ENCODE data around the gene SEPHS1. TPM values are rescaled to one million over a fixed set of nuclear protein-coding genes. Genes with fewer than 3 reads are reported as not detected.

The SEPHS1 gene
- total and polyA plus RNA-seq, 2 donors (not counting 3 experiments of a cell fraction or from before 2014, with no cell fraction given): 40.6 to 55.4 TPM

DNA sequence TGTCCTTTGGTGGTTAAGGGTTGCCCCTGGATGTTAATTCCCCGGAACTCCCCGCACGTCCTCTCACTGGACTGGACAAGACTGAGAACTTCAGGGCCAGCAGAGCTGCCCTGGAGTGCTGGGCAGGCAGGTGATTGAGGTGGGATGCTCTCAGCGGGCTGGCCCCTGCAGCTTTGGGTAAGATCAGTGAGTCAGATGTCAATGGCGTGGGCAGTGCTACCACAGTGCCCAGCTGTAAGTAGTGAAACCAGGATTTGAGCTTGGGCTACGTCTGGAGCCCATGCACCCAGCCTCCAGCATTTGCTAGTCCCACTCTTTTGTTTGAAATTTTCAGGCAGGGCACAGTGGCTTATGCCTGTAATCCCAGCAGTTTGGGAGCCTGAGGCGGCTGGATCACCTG lies 6.7 kb upstream of the SEPHS1 start:
- Histone ChIP-seq H3K4me2 (ENCODE audit: insufficient read depth, low read length) (no peak overlapping the region), H3K27ac (ENCODE audit: insufficient read depth, low read depth, low read length) (no peak overlapping the region), H3K79me2 (ENCODE audit: control insufficient read depth, insufficient read depth, low read length) (no peaks in the 10 kb centered on the region), H3K9me1 (replicated peaks; ENCODE audit: control insufficient read depth, extremely low read depth, insufficient read depth, low read length) (no peaks in the 10 kb centered on the region), H3K9ac (replicated peaks; ENCODE audit: extremely low read depth, insufficient read depth, low read length) (no peak overlapping the region), H3K36me3 (ENCODE audit: control insufficient read depth in 2 of 2, extremely low read depth in 1 of 2, insufficient read depth in 2 of 2, low read length in 2 of 2) (no peaks in the 10 kb centered on the region), H3K4me1 (ENCODE audit: control insufficient read depth, extremely low read depth, insufficient read depth, low read length) (peaks cover 2% of the 10 kb centered on the region), H3K9me3 (replicated peaks; ENCODE audit: control insufficient read depth, insufficient read depth, low read length) (no peaks in the 10 kb centered on the region), H3K4me3 (replicated peaks in 1 of 3; ENCODE audit: insufficient read depth in 1 of 3, low read depth in 1 of 3, low read length in 3 of 3) (no peak overlapping the region), H2AFZ (ENCODE audit: low read depth, low read length) (no peak overlapping the region), H4K20me1 (replicated peaks; ENCODE audit: control insufficient read depth, extremely low read depth, insufficient read depth, low read length) (no peaks in the 10 kb centered on the region), H3K27me3 (ENCODE audit: control insufficient read depth in 2 of 2, insufficient read depth in 2 of 2, low read length in 2 of 2) (peaks cover 40 to 41% of the 10 kb centered on the region in 2 experiments)
- dilution Hi-C loops (cut with MboI; ENCODE audit: extremely low pct_ligation_motif_present, low sequenced_read_pairs) (no loop called here), intact Hi-C loops (cut with micrococcal nuclease) (no loop called here)
- TF ChIP-seq EZH2 (IDR thresholded peaks at IDR 0.05; ENCODE audit: borderline replicate concordance, low read depth, low read length, severe bottlenecking) (no peak), POLR2AphosphoS5 (IDR thresholded peaks at IDR 0.05; ENCODE audit: insufficient read depth, low read depth, low read length) (no peak), FOS (IDR thresholded peaks at IDR 0.05; ENCODE audit: borderline replicate concordance, insufficient read depth, low read length) (no peak), POLR2A (IDR thresholded peaks at IDR 0.05; ENCODE audit: low read depth, low read length) (no peak), JUN (IDR thresholded peaks at IDR 0.05; ENCODE audit: borderline replicate concordance, insufficient read depth, insufficient read length, low read depth) (no peak), GATA2 (IDR thresholded peaks at IDR 0.05; ENCODE audit: insufficient read depth, insufficient read length, low read depth, low read length) (no peak)
- TF ChIP-seq, protein P1, sequence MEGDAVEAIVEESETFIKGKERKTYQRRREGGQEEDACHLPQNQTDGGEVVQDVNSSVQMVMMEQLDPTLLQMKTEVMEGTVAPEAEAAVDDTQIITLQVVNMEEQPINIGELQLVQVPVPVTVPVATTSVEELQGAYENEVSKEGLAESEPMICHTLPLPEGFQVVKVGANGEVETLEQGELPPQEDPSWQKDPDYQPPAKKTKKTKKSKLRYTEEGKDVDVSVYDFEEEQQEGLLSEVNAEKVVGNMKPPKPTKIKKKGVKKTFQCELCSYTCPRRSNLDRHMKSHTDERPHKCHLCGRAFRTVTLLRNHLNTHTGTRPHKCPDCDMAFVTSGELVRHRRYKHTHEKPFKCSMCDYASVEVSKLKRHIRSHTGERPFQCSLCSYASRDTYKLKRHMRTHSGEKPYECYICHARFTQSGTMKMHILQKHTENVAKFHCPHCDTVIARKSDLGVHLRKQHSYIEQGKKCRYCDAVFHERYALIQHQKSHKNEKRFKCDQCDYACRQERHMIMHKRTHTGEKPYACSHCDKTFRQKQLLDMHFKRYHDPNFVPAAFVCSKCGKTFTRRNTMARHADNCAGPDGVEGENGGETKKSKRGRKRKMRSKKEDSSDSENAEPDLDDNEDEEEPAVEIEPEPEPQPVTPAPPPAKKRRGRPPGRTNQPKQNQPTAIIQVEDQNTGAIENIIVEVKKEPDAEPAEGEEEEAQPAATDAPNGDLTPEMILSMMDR (IDR thresholded peaks at IDR 0.05; ENCODE audit: extremely low read depth in 1 of 2, insufficient read depth in 1 of 2, low read depth in 1 of 2, low read length in 2 of 2): no peak
- TF ChIP-seq, protein P2, sequence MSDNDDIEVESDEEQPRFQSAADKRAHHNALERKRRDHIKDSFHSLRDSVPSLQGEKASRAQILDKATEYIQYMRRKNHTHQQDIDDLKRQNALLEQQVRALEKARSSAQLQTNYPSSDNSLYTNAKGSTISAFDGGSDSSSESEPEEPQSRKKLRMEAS (IDR thresholded peaks at IDR 0.05; ENCODE audit: insufficient read depth, insufficient read length): no peak
- ChIA-PET POLR2A (no interaction called here), CTCF (no interaction called here)
- BruUV-seq (replicated peaks): no TSS peak
- FAIRE-seq: no peak
- no peak for DNase-seq (ENCODE audit: low read depth, low spot score)

Measured in endothelial cell of umbilical vein (primary cell).